HG03442 (cell line): Measurements from ENCODE around the gene CDX2.

ENCODE experiments used
- ATAC-seq: cut with Tn5 transposase; IDR thresholded peaks from one replicate; pipeline ENCODE4 v1.9.1; 2021; ENCODE audit warnings: mild to moderate bottlenecking, moderate library complexity; ENCODE audit not compliant: unreplicated experiment

Gene CDX2

DNA sequence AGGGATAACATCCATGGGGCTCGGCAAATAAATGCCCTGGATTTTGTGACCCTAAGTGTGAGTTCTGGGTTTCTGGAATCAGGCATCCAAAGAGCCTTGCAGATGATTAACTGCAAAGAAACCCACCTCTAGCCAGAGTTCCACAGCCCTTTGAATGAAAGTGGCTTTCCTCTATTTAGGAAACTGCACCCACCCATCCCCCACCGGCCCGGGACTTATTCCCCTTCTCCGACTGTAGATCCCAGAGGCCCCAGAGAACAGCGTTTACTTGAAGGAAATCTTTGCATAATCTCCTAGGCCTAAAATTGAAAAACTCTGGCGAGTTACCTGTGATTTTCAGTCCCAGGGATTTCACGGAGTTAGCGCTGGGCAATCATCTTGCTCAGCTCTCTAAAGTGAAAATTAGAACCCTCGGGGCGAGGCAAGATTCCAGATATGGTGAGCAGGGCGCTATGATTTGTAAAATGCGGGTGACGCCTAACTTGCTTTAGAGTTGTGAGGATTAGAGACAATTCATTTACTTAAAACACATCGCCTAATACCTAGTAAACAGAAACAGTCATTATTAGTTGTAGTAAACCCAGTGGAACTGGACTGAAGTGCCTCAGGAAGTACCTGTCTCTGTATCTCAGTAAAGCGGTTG, 10.0 kb upstream of the CDX2 start:
- no peak for ATAC-seq

DNA sequence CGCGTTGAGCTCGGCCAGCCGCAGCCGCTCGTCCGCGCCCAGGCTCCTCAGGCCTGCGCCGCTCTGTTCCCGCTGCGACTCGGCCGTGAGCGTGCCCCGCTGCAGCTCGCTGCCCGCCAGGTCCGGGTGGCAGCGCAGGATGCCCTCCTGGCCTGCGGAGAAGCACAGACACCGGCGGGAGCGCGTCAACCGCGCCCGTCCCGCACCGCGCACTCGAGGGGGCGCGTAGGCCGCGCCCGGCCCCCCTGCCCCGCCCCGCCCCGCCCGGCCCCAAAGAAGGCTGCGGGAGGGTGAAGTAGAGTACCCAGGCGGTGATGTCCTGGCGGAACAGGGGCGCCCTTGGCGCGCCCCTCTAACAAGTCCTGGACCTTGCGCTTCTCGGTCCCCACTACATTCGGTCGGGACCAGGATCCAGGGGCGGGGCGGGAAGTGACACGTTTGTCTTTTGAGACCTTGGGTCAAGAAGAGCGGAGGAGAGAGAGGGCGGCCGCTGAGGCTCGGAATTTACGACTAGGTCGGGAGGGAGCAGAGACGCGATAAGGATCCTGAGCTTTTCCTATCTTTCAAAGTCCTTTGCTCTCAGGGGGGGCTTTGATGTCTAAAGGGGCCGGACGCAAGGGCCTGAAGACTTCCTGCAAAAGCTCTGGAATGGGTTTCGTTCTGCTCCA, 9.3 kb upstream of the CDX2 start:
- no peak for ATAC-seq

DNA sequence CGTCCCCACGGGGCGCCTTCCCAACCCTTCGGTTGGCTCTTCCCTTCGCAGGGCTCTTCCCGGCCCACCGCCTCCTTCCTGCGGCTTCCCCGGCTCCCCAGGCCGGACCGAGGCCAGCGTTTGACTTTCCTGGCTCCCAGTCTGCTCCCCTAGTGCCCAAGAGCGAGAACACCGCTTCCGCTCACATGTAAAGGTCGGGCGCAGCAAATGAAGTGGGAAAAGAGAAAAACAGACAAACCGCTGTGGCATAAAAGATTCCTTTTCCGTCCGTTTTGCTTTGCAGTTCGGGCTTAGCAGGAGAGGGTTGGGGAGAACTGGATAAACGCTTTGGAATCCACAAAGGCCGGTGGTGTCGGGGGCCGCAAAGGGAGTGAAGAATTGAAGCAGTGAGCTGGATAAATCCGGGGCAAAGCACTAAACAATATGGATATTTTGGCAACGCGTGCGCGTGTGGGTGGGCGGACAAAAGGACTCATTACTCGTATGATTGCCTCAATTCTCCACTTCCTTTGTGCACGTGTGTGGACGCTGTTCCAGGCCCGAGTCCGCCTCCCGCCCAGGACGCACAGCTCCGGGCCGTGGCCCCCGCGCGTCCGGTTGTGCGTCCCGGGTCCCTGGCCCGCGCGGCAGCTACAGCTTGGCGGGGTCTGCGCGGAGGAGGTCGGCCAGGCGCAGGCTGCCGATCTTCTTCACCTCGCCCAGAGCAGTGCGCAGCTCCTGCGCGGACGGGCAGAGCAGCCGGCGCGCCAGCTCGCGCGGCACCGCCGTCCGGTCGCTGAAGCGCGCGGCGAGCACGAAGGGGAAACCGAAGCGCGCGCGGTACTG, 8.6 kb upstream of the CDX2 start:
- ATAC-seq: no peak

DNA sequence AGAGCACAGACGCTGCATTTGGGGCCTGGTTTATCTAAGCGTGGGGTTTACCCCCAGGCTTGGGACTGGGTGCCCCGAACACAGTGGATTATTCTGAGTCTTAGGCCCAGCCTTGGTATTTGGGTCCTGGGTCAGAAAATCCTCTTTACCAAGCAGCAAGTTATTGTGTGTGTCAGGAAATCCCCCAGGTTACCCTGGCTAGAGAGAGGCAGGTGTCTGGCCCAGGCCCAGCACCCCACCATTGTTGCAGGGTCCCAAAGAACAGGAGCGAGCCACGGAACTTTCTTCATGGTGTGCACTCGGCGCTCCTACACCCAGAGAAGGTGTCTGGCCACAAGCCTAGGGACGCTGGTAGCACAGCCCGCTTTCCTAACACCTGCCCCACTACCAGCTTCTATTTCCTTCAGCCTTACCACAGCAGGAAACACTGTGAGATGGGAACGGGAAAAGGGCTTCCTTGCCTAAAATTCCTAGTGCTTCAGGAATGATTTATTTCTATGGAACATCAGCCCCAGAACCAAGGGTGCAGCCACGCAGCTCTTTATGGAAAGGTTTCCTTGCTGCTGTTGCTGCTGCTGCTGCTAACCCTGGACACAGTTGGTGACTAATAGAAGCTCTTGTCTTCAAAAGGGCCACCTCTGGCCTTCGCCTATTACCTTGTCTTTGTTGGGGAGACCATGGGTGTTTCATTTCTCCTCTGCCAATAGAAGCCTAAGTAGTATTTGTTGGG, 7.4 kb upstream of the CDX2 start:
- ATAC-seq: no peak

DNA sequence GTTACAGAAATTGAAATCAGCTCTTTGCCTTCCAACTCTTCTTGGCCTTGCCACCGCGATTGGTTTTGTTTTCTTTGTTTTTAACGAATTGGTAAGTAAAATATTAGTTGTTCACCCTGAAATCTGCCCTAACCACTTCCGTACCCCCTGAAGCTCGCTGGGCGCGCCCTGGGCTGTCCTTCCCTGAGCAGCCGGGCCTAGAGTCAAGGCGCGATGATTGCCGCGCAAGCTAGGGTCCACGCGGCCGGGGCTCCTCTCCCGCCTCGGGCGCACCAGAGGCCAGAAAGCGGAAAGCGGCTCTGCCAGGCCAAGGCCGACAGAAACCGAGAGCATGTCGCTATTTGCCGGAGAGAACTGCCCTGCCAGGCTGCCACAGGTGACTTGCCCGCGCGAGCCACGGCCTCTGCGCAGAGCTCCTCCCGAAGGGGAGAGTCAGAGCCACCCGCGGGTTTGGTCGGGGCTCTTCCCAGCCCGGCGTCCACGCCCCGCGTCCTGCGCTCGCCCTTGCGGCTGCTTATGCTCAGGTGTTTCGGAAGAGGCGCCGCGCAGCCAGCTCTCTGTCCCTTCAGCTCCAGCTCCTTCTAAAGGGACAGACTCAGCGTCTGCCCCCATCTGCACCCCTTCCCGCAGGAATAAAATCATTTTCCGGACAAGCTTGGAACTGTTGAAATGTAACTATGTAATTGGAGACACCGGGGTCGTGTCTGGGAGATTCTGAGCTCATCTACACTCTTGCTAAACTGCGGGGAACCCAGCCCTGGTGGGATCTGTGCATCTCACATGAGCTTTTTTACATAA, 6.6 kb upstream of the CDX2 start:
- ATAC-seq: no peak

DNA sequence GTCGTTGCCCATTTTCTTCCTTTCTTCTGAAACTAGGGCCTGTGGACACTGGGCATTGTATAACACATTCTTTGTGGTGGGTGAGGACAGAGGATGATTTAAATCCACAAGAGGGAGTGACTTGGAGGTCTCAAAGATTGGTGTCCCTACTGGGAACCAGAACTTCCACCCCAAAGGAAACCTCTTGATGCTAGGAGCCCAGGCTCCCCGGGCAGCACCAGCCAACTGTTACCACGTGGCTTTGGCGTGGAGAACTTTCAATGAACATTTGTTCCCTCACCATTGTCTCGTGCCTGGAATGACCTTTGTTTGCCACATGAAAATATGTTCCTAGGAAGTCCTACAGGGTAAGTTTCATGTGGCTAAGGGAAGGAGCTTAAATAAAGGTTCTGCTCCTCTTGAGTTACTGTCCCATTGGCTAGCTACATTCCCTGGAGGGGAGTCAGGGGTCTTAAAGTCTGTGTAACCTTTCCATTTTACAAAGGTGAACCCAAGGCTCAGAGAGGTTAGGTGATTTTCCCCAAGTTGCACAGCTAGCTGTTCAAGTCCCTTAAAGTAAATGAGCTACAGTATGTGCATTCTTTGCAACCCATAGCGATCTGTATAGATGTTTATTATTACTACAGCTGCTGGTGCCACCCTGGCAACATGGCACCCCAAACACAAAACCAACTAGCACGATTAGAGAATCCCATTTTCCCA, 5.0 kb upstream of the CDX2 start:
- ATAC-seq: no peak

DNA sequence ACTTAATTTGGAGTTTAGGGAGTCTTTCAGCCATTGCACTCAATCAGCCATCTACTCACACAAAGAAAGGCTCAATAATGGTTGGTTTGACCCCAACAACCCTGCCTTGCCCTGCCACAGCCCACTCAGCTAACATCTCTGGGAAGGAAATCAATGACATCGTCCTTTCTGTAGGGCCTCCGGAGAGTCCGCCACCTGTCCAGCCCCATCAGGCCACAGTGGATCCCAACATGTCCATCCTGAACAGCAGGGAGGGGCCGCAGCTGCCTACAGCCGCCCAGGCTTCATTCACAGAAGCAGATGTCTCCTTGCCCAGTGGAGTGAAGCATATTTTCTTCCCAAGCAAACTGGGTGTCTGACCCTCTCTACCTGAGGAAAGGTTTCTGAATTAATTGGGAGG, 4.2 kb upstream of the CDX2 start:
- no peak for ATAC-seq

DNA sequence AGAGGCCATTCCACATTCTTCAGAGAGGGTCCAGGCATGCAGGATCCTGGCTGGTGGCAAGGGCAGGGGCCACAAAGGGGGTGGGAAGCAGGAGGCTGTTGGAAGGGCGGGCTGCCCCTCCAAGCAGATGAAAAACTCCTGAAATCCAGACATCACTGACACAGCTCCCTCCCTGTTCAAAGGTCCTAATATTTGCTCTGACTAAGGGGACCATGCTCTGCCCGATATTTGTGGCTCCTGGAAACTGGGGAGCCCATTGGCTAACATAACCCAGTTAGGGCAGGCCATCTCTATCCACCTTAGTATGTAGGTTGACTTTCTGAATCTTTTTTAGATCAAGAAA, 3.3 kb upstream of the CDX2 start:
- ATAC-seq: no peak

DNA sequence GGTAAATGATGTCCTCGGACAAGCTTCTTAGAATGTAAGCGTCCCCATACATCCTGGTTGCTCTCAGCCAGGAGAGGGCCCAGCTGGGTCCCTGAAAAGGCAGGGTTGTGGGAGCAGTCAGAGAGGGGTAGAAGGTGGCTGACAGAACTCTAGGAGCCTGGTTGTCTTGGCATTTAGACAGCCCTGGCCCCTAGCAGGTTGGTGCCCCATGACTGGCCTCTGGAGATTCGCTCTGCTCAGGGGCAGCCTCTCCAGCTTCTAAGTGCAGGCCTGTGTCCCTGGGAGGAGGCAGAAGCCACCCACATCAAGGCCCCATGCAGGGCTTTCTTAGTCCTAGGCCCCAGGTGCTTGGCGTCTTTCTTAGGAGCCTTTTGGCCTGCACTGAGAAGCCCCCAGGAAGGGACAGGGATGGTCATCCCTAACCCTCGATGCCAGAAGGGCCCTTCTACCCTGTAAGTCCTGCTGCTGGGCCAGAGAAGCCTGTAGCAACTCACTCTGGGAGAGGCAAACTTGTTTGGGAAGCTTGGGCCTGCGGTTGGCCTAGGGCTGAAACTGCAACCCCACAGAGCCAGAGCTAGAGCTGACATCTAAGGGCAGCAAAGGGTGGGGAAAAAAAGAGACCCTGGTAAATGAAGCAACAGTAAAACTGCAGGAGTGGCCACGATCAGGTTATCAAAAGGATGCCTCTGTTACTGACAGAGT, 2.8 kb upstream of the CDX2 start:
- no peak for ATAC-seq

DNA sequence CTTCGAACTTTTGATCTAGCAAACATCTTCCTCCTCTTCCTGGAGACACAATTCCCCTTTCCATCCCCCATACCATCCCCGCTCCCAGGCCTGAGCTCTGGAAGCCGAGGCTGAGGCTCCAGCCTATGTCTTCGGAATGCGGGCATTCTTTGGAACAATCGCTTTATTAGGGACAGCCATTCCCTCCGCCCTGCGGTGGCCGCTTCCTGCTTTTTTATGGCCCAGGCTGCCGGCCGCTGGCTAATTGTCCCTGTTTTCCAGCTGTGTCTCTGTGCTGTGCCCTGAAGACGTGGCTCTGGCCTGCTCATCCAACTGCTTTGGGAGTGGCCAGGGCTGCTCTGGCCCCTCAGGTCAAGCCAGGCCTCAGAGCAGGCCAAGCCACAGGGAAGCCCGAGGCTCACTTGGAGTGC, 2.1 kb upstream of the CDX2 start:
- no peak for ATAC-seq

DNA sequence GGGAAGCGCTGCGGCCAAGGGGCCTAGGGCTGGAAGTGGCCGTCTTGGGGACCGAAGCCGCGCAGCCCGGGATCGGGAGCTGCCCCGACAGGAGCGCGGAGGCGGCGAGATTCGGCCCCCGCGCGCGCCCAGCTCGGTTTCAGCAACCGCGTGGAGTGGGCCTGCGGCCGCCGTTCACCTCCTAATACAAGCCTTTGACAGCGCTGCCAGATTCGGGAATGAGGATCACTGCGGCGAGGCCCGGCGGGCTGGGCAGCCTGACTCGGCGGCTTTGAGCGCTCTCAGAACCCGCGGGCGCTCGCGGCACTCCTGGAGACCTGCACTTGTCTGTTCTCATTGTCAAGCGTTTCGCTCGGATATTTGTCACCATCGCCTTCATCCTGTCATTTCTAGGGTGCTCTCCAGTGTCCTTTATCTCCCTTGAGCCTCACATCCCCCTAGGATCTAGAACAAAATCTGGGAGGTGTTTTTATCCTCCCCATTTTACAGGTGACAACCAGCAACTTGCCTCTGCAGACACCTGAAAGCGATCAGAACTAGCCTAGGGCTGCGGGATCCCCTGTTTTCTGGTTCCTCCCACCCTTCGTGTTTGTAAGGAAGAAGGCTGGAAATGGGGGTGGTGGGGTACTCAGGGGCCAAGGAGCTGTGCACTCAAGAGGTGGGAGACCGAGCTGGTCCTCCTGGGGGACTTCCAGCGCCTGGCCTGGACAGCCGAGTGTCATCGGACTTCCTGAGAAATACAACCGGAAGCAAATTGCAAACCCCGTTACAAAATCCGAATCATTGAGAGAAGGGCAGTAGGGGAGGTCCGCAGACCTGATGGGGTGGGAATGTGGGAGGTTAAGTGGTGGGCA, 1.5 kb upstream of the CDX2 start:
- no peak for ATAC-seq

DNA sequence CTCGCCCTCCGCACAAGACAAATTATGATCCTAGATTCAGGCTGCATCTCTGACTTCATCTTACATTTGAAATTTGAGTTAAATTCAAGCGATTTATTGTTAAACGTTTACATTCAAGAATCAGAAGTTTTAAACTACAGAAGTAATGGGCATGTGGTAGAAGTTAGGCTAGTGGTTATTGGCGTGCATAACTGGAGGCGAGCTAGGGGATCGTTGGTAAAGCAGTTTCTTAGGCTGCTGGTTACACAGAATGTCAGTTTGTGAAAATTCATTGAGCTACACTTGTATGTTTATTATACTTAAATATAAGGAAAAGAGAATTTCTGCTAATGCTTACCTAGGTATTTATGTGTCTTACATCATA, 733 bp upstream of the CDX2 start:
- ATAC-seq: no peak

DNA sequence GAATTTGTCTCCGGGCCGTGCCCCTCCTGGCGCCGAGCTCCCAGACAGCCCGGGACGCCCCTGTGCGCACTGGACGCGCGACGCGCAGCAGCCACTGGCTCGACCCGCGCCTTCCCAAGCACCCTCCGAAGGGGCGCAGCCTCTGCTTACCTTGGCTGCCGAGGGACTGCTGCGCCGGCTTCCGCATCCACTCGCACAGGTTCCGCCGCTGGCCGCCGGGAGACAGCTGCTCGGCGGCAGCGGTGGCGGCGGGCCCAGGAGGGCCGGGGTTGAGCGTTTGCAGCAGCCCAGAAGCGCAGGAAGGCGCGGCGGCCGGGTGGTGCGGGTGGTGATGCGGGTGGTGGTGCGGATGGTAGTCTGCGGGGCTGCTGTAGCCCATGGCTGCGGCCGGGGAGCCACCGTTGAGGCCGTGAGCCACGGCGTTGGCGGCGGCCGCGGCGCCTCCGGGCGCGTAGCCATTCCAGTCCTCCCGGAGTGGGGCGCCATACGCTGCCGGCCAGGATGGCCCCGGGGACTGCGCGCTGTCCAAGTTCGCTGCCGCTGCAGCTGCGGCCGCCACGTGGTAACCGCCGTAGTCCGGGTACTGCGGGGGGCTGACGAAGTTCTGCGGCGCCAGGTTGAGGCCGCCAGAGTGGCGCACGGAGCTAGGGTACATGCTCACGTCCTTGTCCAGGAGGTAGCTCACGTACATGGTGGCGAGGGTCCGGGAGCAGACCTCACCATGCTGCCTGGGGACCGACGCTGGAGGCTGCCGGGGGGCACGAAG, 616 bp downstream of the CDX2 start:
- ATAC-seq: no peak

DNA sequence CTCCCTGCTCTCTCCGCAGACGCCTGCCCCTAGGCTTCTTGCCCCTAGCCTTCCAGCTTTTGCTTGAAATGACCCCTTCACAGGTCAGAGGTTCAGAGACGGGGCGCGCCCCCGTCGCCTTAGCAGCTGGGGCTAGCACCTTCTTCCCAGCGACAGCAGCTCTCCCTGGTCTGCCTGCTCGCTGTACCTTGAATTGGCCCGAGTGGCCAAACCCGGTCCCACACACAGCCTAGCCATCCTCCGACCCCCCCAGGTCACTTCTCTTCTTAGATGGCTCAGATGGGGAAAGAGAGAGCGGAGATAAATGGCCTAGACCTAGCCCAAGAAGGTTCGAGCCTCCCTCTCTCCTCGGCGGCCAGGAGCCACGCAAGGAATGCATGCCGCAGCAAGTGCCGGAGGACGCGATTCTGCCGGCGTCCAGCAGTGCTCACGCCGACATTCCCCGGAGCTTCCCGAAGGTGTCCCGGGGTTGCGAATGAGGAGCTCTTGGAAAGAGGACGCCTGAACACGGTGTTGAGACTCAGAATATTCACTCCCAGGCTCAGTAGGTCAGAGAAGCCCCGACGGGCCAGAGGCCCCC, 1.3 kb downstream of the CDX2 start:
- ATAC-seq: no peak

DNA sequence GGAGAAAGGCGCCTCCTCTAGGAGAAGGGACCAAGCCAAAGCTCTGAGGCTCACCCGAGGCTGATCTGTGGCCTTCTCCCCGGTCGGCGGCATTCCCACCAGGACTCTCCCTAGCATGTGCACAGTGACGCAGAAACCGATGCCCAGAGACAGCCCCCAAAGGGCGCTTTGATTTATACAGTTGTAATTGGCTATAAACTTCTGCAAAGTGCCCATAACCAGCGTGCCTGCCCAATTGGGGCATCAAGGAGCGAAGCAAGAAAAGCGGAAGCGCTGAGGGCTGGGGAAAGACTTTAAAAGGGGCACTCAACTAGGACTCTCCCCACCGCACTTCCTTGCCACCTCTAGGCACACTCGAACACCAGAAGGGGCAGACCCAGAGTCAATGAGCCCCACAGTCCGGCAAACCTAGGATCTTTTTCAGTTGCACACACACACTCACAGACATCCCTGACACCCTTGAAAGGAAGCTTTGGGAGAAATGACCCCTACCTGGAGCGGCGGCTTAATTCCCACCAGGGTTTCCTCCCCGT, 1.8 kb downstream of the CDX2 start:
- no peak for ATAC-seq

DNA sequence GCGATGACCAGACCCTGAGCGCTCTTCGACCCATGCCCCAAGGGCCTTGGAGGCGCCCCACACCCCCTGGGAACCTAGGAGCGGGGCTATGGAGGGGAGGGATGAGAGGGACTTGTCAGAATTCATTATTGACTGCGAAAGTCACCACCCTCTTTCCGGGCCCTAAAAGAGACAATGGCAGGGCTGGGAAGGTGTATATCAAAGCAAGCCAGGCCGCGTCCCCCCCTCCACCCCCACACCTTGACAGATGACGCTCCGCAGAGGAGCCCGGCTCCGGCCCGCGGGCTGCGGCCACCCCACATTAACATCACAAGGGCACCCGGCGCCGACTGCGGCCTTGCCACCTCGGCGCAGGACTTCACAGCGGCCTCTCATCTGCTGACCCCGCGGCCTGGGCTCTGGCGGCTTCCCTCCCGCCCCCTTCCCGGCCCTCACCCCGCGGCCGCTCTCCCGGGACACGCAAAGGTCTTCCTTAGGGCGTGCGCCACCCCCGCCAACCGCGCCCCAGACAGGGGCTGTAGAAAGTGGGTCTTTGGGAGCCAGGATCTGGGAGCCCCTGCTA, 2.4 kb downstream of the CDX2 start:
- no peak for ATAC-seq
